H1 (cell line): Measurements from ENCODE around the gene HM13. TPM values are rescaled to one million over a fixed set of nuclear protein-coding genes. Genes with fewer than 3 reads are reported as not detected.

ENCODE experiments used
- BCL11A ChIP-seq, 2 experiments: IDR thresholded peaks; one replicate each; pipeline ENCODE4 v1.6.1; 2011; ENCODE audit warnings: low read depth in 2 of 2, low read length in 2 of 2, mild to moderate bottlenecking in 2 of 2
- CBX8 ChIP-seq: fragments of 300-800, 300-1000 bp; sonication (generic); IDR thresholded peaks from 2 replicates; pipeline ENCODE4 v1.7.1; 2016; ENCODE audit warnings: low read depth, low read length, borderline replicate concordance
- CEBPB ChIP-seq: IDR thresholded peaks from 2 replicates; pipeline ENCODE4 v1.6.1; 2012; ENCODE audit warnings: low read depth, low read length
- CHD2 ChIP-seq: IDR thresholded peaks from 2 replicates; pipeline ENCODE4 v1.6.1; 2012; ENCODE audit warnings: low read length, improper control_type of control experiment
- EP300 ChIP-seq, 2 experiments: IDR thresholded peaks; 1 replicate in 1 of 2; 2 replicates in 1 of 2; pipeline ENCODE4 v1.6.1; 2011 to 2012; ENCODE audit warnings: low read depth in 2 of 2, low read length in 2 of 2, mild to moderate bottlenecking in 2 of 2, borderline replicate concordance in 1 of 2, inconsistent platforms in 1 of 2, moderate library complexity in 1 of 2
- EZH2 ChIP-seq: fragments of 200-600 bp; sonication (generic); IDR thresholded peaks from 2 replicates; pipeline ENCODE4 v1.7.1; 2012; ENCODE audit warnings: low read depth, mild to moderate bottlenecking, moderate library complexity, low read length, inconsistent platforms; ENCODE audit not compliant: severe bottlenecking
- FOSL1 ChIP-seq: IDR thresholded peaks from 2 replicates; pipeline ENCODE4 v1.6.1; 2011; ENCODE audit warnings: mild to moderate bottlenecking, low read depth, low read length, moderate library complexity; ENCODE audit not compliant: insufficient read depth
- GABPA ChIP-seq: IDR thresholded peaks from 2 replicates; pipeline ENCODE4 v1.6.1; 2011; ENCODE audit warnings: mild to moderate bottlenecking, low read length, moderate library complexity, borderline replicate concordance; ENCODE audit not compliant: insufficient read depth
- JUN ChIP-seq: IDR thresholded peaks from 2 replicates; pipeline ENCODE4 v1.6.1; 2011; ENCODE audit warnings: low read depth, mild to moderate bottlenecking, improper control_type of control experiment, low read length
- JUND ChIP-seq: IDR thresholded peaks from 2 replicates; pipeline ENCODE4 v1.6.1; 2011; ENCODE audit warnings: mild to moderate bottlenecking, improper control_type of control experiment, low read length
- KDM4A ChIP-seq: IDR thresholded peaks from one replicate; pipeline ENCODE4 v1.7.1; 2012; ENCODE audit warnings: low read depth, mild to moderate bottlenecking, moderate library complexity, low read length, inconsistent platforms; ENCODE audit not compliant: severe bottlenecking
- NRF1 ChIP-seq: IDR thresholded peaks from 2 replicates; pipeline ENCODE4 v1.6.1; 2011; ENCODE audit warnings: mild to moderate bottlenecking, low read depth, low read length, improper control_type of control experiment
- POLR2A ChIP-seq, 2 experiments: IDR thresholded peaks; 1 replicate in 1 of 2; 2 replicates in 1 of 2; pipeline ENCODE4 v1.6.1; 2011; ENCODE audit warnings: low read depth in 2 of 2, low read length in 2 of 2, mild to moderate bottlenecking in 2 of 2; ENCODE audit errors: control extremely low read depth in 1 of 2
- RBBP5 ChIP-seq: IDR thresholded peaks from 2 replicates; pipeline ENCODE4 v1.7.1; 2012; ENCODE audit warnings: low read depth, mild to moderate bottlenecking, inconsistent platforms, low read length, moderate library complexity, borderline replicate concordance
- RFX5 ChIP-seq: IDR thresholded peaks from 2 replicates; pipeline ENCODE4 v1.6.1; 2011; ENCODE audit warnings: low read depth, low read length, improper control_type of control experiment, borderline replicate concordance
- RNF2 ChIP-seq: fragments of 200-900, 300-1000 bp; sonication (generic); IDR thresholded peaks from 2 replicates; pipeline ENCODE4 v1.7.1; 2016; ENCODE audit warnings: borderline replicate concordance, low read depth, mild to moderate bottlenecking, antibody characterized with exemption, low read length; ENCODE audit not compliant: poor library complexity, severe bottlenecking; ENCODE audit errors: missing control alignments
- RXRA ChIP-seq: IDR thresholded peaks from 2 replicates; pipeline ENCODE4 v1.6.1; 2011; ENCODE audit warnings: low read depth, mild to moderate bottlenecking, low read length, moderate library complexity; ENCODE audit not compliant: insufficient read depth
- SIN3A ChIP-seq, 2 experiments: IDR thresholded peaks in 1 of 2; conservative IDR thresholded peaks in 1 of 2; 2 replicates each; pipeline ENCODE4 v1.6.1; 2011 to 2012; ENCODE audit warnings: low read length in 2 of 2, improper control_type of control experiment in 1 of 2, low read depth in 1 of 2, mild to moderate bottlenecking in 1 of 2
- SIX5 ChIP-seq: IDR thresholded peaks from 2 replicates; pipeline ENCODE4 v1.6.1; 2011; ENCODE audit warnings: mild to moderate bottlenecking, low read depth, low read length
- SP2 ChIP-seq: IDR thresholded peaks from 2 replicates; pipeline ENCODE4 v1.6.1; 2012; ENCODE audit warnings: mild to moderate bottlenecking, low read length, inconsistent platforms
- SRF ChIP-seq: IDR thresholded peaks from 2 replicates; pipeline ENCODE4 v1.6.1; 2011; ENCODE audit warnings: mild to moderate bottlenecking, low read depth, low read length, moderate library complexity
- TCF12 ChIP-seq: IDR thresholded peaks from 2 replicates; pipeline ENCODE4 v1.6.1; 2011; ENCODE audit warnings: low read depth, mild to moderate bottlenecking, low read length
- ZNF274 ChIP-seq: IDR thresholded peaks from 2 replicates; pipeline ENCODE4 v1.7.0; 2012; ENCODE audit warnings: low read length, borderline replicate concordance; ENCODE audit errors: extremely low read depth
- polyA plus RNA-seq, 7 experiments: library from polyadenylated mRNA; depleted of rRNA in 3 of 7; stranded (reverse) in 5 of 7; unstranded in 2 of 7; fragments of >200 nt in 5 of 7; fragments of 200-250 nt in 2 of 7; gene quantifications; 1 replicate in 5 of 7; 2 replicates in 1 of 7; 4 replicates in 1 of 7; pipeline versions ENCODE4 v1.2.1 to v1.2.3, GENCODE V29; 2011 to 2013; ENCODE audit warnings: missing spikeins in 2 of 7, mixed read lengths in 2 of 7
- total RNA-seq: library from RNA; stranded (reverse); fragmentation: NEBNext Ultra II Directional; extraction: Animal tissue kit (Norgen Biotek cat#: 25700); gene quantifications from 2 replicates; pipeline ENCODE4 v1.2.1, GENCODE V29; 2021
- TF ChIP-seq, protein P1 (sequence below): IDR thresholded peaks from 2 replicates; pipeline ENCODE4 v1.6.1; 2012; ENCODE audit warnings: inconsistent platforms

The HM13 gene
- total and polyA plus RNA-seq, 2 of the 8 experiments (the other 6 are each of a cell fraction or from before 2014, with no cell fraction given) = 118 to 183 TPM

DNA sequence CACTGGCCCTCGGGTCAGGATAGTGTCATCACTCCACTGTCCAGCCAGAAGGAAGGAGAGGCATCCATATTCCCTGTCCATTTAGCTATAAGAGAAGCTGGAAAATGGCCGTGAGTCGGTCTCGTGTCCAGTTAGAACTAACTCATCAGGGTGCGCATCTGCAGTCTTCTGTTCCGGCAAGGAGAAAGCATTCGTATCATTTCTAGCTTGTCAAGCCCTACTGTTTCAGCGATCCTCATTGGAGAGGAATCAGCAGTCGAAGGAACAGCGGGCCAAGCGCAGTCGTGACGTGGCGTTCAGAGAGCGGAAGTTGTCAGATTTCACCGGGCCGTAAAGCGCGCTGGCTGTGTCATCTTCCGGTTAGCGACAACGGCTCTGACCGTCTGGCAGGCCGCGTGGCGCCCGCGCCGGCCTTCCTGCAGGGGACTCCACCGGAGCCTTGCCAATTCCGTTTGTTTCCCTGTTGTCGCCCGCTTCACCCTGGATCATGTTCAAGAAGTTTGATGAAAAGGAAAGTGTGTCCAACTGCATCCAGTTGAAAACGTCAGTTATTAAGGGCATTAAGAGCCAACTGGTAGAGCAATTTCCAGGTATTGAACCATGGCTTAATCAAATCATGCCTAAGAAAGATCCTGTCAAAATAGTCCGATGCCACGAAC is 32.9 kb downstream of the HM13 start (continued):
- TF ChIP-seq, protein P1, sequence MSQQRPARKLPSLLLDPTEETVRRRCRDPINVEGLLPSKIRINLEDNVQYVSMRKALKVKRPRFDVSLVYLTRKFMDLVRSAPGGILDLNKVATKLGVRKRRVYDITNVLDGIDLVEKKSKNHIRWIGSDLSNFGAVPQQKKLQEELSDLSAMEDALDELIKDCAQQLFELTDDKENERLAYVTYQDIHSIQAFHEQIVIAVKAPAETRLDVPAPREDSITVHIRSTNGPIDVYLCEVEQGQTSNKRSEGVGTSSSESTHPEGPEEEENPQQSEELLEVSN = no peak; the same call in 1 of the 2 replicates
- no peak; the same call in 1 of the 2 replicates for TF ChIP-seq RBBP5
- TF ChIP-seq RFX5 = no peak
- TF ChIP-seq JUN = 0 out of 2 replicates have a peak, but pooled peaks have one; percentile 18
- no peak for TF ChIP-seq TCF12
- TF ChIP-seq JUND = peak; percentile 74; the same call in 1 of the 2 replicates
- no peak for TF ChIP-seq SP2
- peak; percentile 86 to 96 for TF ChIP-seq POLR2A (IDR thresholded peaks at IDR 0.05; ENCODE audit: control extremely low read depth in 1 of 2, low read depth in 2 of 2, low read length in 2 of 2)
- TF ChIP-seq SIN3A (conservative IDR thresholded peaks at IDR 0.05 in 1 of 2, IDR thresholded peaks at IDR 0.05 in 1 of 2; ENCODE audit: low read depth in 1 of 2, low read length in 2 of 2) = peak; percentile 80 to 94; a peak in 3 of 4 replicates
- TF ChIP-seq FOSL1 = no peak
- TF ChIP-seq RNF2 = no peak
- peak; percentile 98 for TF ChIP-seq GABPA
- TF ChIP-seq ZNF274 = no peak
- TF ChIP-seq EZH2 = no peak
- no peak for TF ChIP-seq CEBPB
- TF ChIP-seq NRF1 = no peak
- TF ChIP-seq CHD2 = no peak
- peak; percentile 50 for TF ChIP-seq KDM4A
- TF ChIP-seq SIX5 = no peak
- no peak for TF ChIP-seq EP300 (IDR thresholded peaks at IDR 0.05; ENCODE audit: borderline replicate concordance in 1 of 2, low read depth in 2 of 2, low read length in 2 of 2)
- TF ChIP-seq RXRA = no peak
- no peak for TF ChIP-seq BCL11A (IDR thresholded peaks at IDR 0.05; ENCODE audit: low read depth in 2 of 2, low read length in 2 of 2)
- TF ChIP-seq SRF = no peak
- TF ChIP-seq CBX8 = no peak
